Vagina (tissue), 2 donors: Measurements from ENCODE around the gene PLCB1. TPM values are rescaled to one million over a fixed set of nuclear protein-coding genes. Genes with fewer than 3 reads are reported as not detected.

Experiments used
- DNase-seq, 2 donors: peaks; one replicate each; pipeline ENCODE4 v3.0.0-alpha.2; 2017; ENCODE audit errors: extremely low spot score in 2 of 2
- H3K27ac ChIP-seq: fragments of 200-600 bp; sonication (generic); one replicate; pipeline ENCODE4 v1.5.1; 2019
- H3K27me3 ChIP-seq: fragments of 200-600 bp; sonication (generic); one replicate; pipeline ENCODE4 v1.5.1; 2019
- H3K36me3 ChIP-seq, 2 donors: fragments of 200-600 bp; sonication (generic); one replicate each; pipeline ENCODE4 v1.5.1; 2017 to 2019
- H3K4me1 ChIP-seq: fragments of 200-600 bp; sonication (generic); one replicate; pipeline ENCODE4 v1.5.1; 2019
- H3K4me3 ChIP-seq, 2 donors: fragments of 200-600 bp; sonication (generic); 1 replicate in 1 of 2; 2 replicates in 1 of 2; pipeline ENCODE4 v1.5.1; 2016 to 2019
- H3K9me3 ChIP-seq: fragments of 200-600 bp; sonication (generic); one replicate; pipeline ENCODE4 v1.5.1; 2019
- POLR2A ChIP-seq, 2 donors: fragments of 450-650 bp; IDR thresholded peaks; one replicate each; pipeline ENCODE4 v1.6.1; 2017; ENCODE audit warnings: antibody characterized with exemption in 2 of 2, mild to moderate bottlenecking in 2 of 2, moderate library complexity in 2 of 2
- POLR2AphosphoS5 ChIP-seq, 2 donors: sonication (generic); formaldehyde crosslinking; IDR thresholded peaks; one replicate each; pipeline ENCODE4 v1.9.0; 2017; ENCODE audit warnings: antibody characterized with exemption in 2 of 2, mild to moderate bottlenecking in 2 of 2, low read depth in 1 of 2; ENCODE audit not compliant: insufficient read depth in 1 of 2
- intact Hi-C: fragments of 100-400 bp; cut with DNase I; formaldehyde crosslinking; loops from one replicate; pipeline ENCODE4 v1.15.1; 2023
- total RNA-seq: library from RNA; depleted of rRNA; stranded (reverse); fragments of >200 nt; gene quantifications from one replicate; pipeline ENCODE4 v1.2.3, GENCODE V29; 2016
- TF ChIP-seq, protein P1 (sequence below), 3 experiments: fragments of 450-650 bp in 2 of 3; fragments of 200-600 bp in 1 of 3; sonication (generic) in 1 of 3; IDR thresholded peaks; one replicate each; pipeline ENCODE4 v1.5.1; 2017 to 2019; ENCODE audit warnings: antibody characterized with exemption in 3 of 3, mild to moderate bottlenecking in 2 of 3, moderate library complexity in 2 of 3

PLCB1 gene
- total RNA-seq, 1 donor from 2014 or later, result 32.4 TPM

DNA sequence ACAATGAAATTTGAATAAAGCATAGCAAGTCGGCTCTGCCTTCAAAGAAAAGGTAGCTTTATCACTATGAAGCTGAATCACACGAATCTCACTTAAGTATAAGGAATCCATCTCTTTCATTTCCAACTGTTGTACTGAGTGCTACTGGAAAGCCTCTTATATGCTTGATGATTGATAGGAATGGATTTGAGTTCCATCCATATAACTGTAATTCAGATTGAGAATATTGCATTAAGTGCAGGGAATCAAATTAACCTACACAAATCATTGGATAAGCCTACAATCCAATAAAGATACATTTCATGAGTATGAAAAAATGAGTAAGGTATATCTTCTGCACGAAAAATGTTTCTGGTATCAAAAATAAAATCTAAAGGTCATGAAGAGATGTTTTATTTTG, 492.0 kb downstream of the PLCB1 start:
- TF ChIP-seq POLR2A (IDR thresholded peaks at IDR 0.05) (no peak), POLR2AphosphoS5 (IDR thresholded peaks at IDR 0.05; ENCODE audit: insufficient read depth in 1 of 2, low read depth in 1 of 2) (no peak)
- TF ChIP-seq, protein P1, sequence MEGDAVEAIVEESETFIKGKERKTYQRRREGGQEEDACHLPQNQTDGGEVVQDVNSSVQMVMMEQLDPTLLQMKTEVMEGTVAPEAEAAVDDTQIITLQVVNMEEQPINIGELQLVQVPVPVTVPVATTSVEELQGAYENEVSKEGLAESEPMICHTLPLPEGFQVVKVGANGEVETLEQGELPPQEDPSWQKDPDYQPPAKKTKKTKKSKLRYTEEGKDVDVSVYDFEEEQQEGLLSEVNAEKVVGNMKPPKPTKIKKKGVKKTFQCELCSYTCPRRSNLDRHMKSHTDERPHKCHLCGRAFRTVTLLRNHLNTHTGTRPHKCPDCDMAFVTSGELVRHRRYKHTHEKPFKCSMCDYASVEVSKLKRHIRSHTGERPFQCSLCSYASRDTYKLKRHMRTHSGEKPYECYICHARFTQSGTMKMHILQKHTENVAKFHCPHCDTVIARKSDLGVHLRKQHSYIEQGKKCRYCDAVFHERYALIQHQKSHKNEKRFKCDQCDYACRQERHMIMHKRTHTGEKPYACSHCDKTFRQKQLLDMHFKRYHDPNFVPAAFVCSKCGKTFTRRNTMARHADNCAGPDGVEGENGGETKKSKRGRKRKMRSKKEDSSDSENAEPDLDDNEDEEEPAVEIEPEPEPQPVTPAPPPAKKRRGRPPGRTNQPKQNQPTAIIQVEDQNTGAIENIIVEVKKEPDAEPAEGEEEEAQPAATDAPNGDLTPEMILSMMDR (IDR thresholded peaks at IDR 0.05), result no peak
- H3K4me3 ChIP-seq, result no peak overlapping the region
- DNase-seq, result no peak
- no peak overlapping the region for H3K27ac ChIP-seq
- no peaks in the 10 kb centered on the region for H3K27me3 ChIP-seq
- intact Hi-C loops, result no loop called here
- no peaks in the 10 kb centered on the region for H3K4me1 ChIP-seq
- H3K9me3 ChIP-seq, result no peaks in the 10 kb centered on the region
- H3K36me3 ChIP-seq, result no peaks in the 10 kb centered on the region

- Histone ChIP-seq H3K4me3 (no peak overlapping the region), H3K27me3 (no peaks in the 10 kb centered on the region), H3K36me3 (no peaks in the 10 kb centered on the region), H3K9me3 (no peaks in the 10 kb centered on the region), H3K4me1 (no peaks in the 10 kb centered on the region), H3K27ac (no peak overlapping the region)
- no peak for DNase-seq
- intact Hi-C loops, result no loop called here
- TF ChIP-seq POLR2A (IDR thresholded peaks at IDR 0.05), result no peak
- TF ChIP-seq, protein P1 (IDR thresholded peaks at IDR 0.05), result no peak
- no peak for TF ChIP-seq POLR2AphosphoS5 (IDR thresholded peaks at IDR 0.05; ENCODE audit: insufficient read depth in 1 of 2, low read depth in 1 of 2)
These were observed 492.6 kb downstream of the PLCB1 start for GRCh38 chr20:8624616-8625015.

GRCh38 chr20:8627340-8628004, 495.4 kb downstream of the PLCB1 start:
- Histone ChIP-seq H3K9me3 (no peaks in the 10 kb centered on the region), H3K4me3 (no peak overlapping the region), H3K27me3 (no peaks in the 10 kb centered on the region), H3K36me3 (no peaks in the 10 kb centered on the region), H3K27ac (no peak overlapping the region), H3K4me1 (no peaks in the 10 kb centered on the region)
- intact Hi-C loops, result no loop called here
- peak in 1 of 2 donors; percentile 36 for TF ChIP-seq POLR2AphosphoS5 (IDR thresholded peaks at IDR 0.05; ENCODE audit: insufficient read depth in 1 of 2, low read depth in 1 of 2)
- TF ChIP-seq POLR2A (IDR thresholded peaks at IDR 0.05), result no peak
- no peak for DNase-seq

DNA sequence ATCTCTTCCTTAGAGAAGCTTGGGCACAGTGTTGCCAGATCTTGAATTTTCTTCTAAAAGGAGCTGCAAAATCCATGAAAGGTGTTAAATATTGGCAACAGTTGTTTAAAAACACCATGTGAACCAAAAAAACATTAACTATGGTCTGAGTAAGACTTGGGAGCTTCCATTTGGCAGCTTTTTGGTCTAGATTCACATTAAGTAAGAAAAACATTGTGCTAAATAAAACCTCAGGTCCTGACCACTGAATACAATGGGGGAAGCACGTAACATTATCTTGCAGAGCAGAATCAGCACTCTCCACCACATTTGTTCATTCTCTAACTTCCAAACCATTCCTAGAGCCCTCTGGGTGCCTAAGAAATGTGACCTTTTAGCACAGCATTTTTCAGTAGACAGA, 499.2 kb downstream of the PLCB1 start:
- Histone ChIP-seq H3K4me3 (no peak overlapping the region), H3K27ac (no peak overlapping the region), H3K27me3 (no peaks in the 10 kb centered on the region), H3K9me3 (no peaks in the 10 kb centered on the region), H3K4me1 (no peaks in the 10 kb centered on the region), H3K36me3 (no peaks in the 10 kb centered on the region)
- intact Hi-C loops, result no loop called here
- no peak for TF ChIP-seq POLR2A (IDR thresholded peaks at IDR 0.05)
- TF ChIP-seq, protein P1 (IDR thresholded peaks at IDR 0.05), result no peak
- DNase-seq, result no peak

DNA sequence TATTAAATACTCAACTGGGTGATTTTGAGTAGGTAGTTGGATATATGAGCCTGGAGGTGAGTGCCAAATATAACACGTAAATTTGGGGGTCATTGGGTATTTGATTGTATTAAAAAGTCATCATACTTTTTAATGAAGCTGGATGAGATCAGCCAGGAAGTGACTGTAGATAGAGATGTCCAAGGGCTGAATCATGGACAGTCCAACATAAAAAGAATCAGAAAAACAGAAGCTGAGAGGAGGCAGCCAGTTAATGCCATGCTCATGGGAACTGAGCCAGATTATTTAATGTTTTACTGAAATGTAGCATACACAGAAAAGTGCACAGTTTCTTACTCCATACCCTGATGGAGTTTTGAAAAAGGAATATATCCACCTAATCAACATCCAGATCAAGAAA, 501.3 kb downstream of the PLCB1 start:
- Histone ChIP-seq H3K9me3 (no peaks in the 10 kb centered on the region), H3K27ac (no peak overlapping the region), H3K4me3 (no peak overlapping the region), H3K27me3 (no peaks in the 10 kb centered on the region), H3K36me3 (no peaks in the 10 kb centered on the region), H3K4me1 (no peaks in the 10 kb centered on the region)
- TF ChIP-seq POLR2A (IDR thresholded peaks at IDR 0.05) (no peak), POLR2AphosphoS5 (IDR thresholded peaks at IDR 0.05; ENCODE audit: insufficient read depth in 1 of 2, low read depth in 1 of 2) (no peak)
- TF ChIP-seq, protein P1 (IDR thresholded peaks at IDR 0.05), result no peak
- intact Hi-C loops, result no loop called here
- no peak for DNase-seq
